ENCODE results near the gene ASTN2.

GRCh38 chr9:116933251-116933650 lies 481.6 kb downstream of the ASTN2 start:
- TF ChIP-seq POLR2AphosphoS5 (IDR thresholded peaks at IDR 0.05) = no peak
- no peak for TF ChIP-seq EP300 (IDR thresholded peaks at IDR 0.05)
- TF ChIP-seq, protein P1, sequence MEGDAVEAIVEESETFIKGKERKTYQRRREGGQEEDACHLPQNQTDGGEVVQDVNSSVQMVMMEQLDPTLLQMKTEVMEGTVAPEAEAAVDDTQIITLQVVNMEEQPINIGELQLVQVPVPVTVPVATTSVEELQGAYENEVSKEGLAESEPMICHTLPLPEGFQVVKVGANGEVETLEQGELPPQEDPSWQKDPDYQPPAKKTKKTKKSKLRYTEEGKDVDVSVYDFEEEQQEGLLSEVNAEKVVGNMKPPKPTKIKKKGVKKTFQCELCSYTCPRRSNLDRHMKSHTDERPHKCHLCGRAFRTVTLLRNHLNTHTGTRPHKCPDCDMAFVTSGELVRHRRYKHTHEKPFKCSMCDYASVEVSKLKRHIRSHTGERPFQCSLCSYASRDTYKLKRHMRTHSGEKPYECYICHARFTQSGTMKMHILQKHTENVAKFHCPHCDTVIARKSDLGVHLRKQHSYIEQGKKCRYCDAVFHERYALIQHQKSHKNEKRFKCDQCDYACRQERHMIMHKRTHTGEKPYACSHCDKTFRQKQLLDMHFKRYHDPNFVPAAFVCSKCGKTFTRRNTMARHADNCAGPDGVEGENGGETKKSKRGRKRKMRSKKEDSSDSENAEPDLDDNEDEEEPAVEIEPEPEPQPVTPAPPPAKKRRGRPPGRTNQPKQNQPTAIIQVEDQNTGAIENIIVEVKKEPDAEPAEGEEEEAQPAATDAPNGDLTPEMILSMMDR (IDR thresholded peaks at IDR 0.05) = no peak
- no peak for TF ChIP-seq POLR2A (IDR thresholded peaks at IDR 0.05)

Measured in sigmoid colon (tissue), 4 donors.